ENCODE measurements around the gene BICD2.

BICD2 gene

GRCh38 chr9:92762781-92763708 lies 1.6 kb downstream of the BICD2 start:
- TF ChIP-seq CTCF (IDR thresholded peaks at IDR 0.05; ENCODE audit: insufficient read depth, low read depth, low read length, missing control alignments): no peak
- no peak for DNase-seq (ENCODE audit: low read depth)
- peak overlapping the region; percentile 64 for H3K4me3 ChIP-seq (ENCODE audit: low read depth, low read length)

GRCh38 chr9:92762196-92762595 lies 2.4 kb downstream of the BICD2 start:
- no peak for TF ChIP-seq CTCF (IDR thresholded peaks at IDR 0.05; ENCODE audit: insufficient read depth, low read depth, low read length, missing control alignments)
- H3K4me3 ChIP-seq (ENCODE audit: low read depth, low read length): no peak overlapping the region
- no peak for DNase-seq (ENCODE audit: low read depth)

- H3K4me3 ChIP-seq (ENCODE audit: low read depth, low read length): no peak overlapping the region
- no peak for DNase-seq (ENCODE audit: low read depth)
- no peak for TF ChIP-seq CTCF (IDR thresholded peaks at IDR 0.05; ENCODE audit: insufficient read depth, low read depth, low read length, missing control alignments)
These were observed 2.9 kb downstream of the BICD2 start for GRCh38 chr9:92761686-92762085.

GRCh38 chr9:92760494-92760893 lies 4.1 kb downstream of the BICD2 start:
- H3K4me3 ChIP-seq (ENCODE audit: low read depth, low read length): no peak overlapping the region
- TF ChIP-seq CTCF (IDR thresholded peaks at IDR 0.05; ENCODE audit: insufficient read depth, low read depth, low read length, missing control alignments): no peak
- DNase-seq (ENCODE audit: low read depth): no peak

- no peak for TF ChIP-seq CTCF (IDR thresholded peaks at IDR 0.05; ENCODE audit: insufficient read depth, low read depth, low read length, missing control alignments)
These were observed 4.6 kb downstream of the BICD2 start for GRCh38 chr9:92760070-92760469.

GRCh38 chr9:92759446-92759845 lies 5.2 kb downstream of the BICD2 start:
- DNase-seq (ENCODE audit: low read depth): no peak
- TF ChIP-seq CTCF (IDR thresholded peaks at IDR 0.05; ENCODE audit: insufficient read depth, low read depth, low read length, missing control alignments): no peak
- H3K4me3 ChIP-seq (ENCODE audit: low read depth, low read length): no peak overlapping the region

More at GRCh38 chr9:92760070-92760469, 4.6 kb downstream of the BICD2 start:
- DNase-seq (ENCODE audit: low read depth): no peak
- no peak overlapping the region for H3K4me3 ChIP-seq (ENCODE audit: low read depth, low read length)

All from GM12865 (cell line).